Measurements from ENCODE around the gene COX20.

DNA sequence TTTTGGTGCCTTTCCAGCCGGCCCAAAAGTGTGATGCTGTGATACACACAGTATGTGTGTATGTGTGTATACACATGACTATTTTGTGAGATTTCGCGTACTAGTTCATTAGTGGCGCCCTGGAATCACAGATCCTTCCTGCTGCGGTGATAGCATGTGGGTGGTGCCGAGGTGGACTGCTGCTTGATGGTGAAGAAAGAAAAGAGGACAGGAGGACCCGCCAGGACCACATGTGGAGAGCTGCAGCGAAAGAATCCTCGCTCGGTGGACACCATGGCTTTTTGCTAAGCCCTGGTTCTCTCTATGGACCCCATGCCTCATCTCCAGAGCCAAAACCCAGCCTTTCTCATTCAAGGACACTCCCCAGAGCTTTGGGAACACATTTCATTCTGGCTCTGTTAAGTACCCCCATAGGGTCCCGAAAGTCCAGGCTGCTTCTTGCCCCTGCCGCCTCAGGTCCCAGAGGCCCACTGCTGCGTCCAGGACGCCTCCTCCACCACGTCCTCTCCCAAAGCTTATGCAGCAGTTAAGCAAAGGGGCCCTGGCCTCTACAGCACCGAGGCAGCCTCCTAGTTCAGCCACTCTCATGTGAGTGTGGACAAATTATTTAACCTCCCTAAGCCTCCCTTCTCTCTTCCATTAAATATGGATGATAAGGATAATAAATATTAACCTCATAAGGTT is 32.8 kb upstream of the COX20 start:
- TF ChIP-seq, protein P1, sequence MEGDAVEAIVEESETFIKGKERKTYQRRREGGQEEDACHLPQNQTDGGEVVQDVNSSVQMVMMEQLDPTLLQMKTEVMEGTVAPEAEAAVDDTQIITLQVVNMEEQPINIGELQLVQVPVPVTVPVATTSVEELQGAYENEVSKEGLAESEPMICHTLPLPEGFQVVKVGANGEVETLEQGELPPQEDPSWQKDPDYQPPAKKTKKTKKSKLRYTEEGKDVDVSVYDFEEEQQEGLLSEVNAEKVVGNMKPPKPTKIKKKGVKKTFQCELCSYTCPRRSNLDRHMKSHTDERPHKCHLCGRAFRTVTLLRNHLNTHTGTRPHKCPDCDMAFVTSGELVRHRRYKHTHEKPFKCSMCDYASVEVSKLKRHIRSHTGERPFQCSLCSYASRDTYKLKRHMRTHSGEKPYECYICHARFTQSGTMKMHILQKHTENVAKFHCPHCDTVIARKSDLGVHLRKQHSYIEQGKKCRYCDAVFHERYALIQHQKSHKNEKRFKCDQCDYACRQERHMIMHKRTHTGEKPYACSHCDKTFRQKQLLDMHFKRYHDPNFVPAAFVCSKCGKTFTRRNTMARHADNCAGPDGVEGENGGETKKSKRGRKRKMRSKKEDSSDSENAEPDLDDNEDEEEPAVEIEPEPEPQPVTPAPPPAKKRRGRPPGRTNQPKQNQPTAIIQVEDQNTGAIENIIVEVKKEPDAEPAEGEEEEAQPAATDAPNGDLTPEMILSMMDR (IDR thresholded peaks at IDR 0.05), result no peak
- no peak for TF ChIP-seq POLR2A (IDR thresholded peaks at IDR 0.05)
